Measurements from ENCODE around the gene PRRT3. TPM values are rescaled to one million over a fixed set of nuclear protein-coding genes. Genes with fewer than 3 reads are reported as not detected.

The PRRT3 gene
- total and polyA plus RNA-seq, 9 of the 15 experiments (the other 6 are each of a cell fraction or from before 2014, with no cell fraction given), result 0.06 to 1.9 (median 1.2) TPM

DNA sequence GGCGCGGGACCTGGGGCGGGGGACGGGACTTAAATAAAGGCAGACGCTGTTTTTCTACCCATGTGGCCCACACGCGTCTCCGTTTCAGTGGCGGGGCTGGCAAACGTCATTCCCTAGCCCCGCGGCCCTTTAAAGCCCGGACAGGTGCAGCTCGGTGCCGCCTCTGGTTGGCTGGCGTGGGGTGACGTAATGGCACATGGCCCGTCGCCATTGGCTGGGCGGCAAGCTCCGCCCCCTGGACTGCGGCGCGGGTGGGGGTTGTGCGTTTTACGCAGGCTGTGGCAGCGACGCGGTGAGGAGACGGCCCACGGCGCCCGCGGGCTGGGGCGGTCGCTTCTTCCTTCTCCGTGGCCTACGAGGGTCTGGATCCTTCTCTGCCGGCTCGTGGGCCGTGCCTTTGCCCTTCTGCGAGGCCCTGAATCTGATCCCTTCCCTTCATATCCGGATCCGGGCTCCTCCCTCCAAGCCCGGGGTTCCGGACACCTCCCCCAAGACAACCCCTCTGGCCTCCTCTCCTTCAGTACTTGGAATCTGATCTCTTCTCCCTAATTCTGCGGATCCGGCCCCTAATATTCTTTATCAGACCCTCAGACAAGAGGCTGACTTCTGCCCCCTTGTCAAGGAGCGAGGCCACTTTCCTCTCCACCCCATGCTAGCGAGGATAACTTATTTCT, 18.5 kb downstream of the PRRT3 start, which contains the start of gene CRELD1 (continued):
- TF ChIP-seq, protein P1, sequence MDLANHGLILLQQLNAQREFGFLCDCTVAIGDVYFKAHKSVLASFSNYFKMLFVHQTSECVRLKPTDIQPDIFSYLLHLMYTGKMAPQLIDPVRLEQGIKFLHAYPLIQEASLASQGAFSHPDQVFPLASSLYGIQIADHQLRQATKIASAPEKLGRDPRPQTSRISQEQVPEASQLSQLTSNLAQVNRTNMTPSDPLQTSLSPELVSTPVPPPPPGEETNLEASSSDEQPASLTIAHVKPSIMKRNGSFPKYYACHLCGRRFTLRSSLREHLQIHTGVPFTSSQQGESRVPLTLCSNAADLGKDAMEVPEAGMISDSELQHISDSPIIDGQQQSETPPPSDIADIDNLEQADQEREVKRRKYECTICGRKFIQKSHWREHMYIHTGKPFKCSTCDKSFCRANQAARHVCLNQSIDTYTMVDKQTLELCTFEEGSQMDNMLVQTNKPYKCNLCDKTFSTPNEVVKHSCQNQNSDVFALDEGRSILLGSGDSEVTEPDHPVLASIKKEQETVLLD (IDR thresholded peaks at IDR 0.05), result peak; percentile 51
- TF ChIP-seq GTF2E2 (tag; IDR thresholded peaks at IDR 0.05) (0 out of 2 replicates have a peak, but pooled peaks have one; percentile 6), HMGN3 (IDR thresholded peaks at IDR 0.05; ENCODE audit: borderline replicate concordance, extremely low read depth, insufficient read length, low read depth, low read length) (peak; percentile 82), ZNF589 (CRISPR knock-in tag; IDR thresholded peaks at IDR 0.05; ENCODE audit: low read depth) (peak; percentile 57; the same call in 1 of the 2 replicates), CEBPB (tag; IDR thresholded peaks at IDR 0.05) (peak; percentile 39; the same call in 1 of the 2 replicates), HCFC1 (IDR thresholded peaks at IDR 0.05; ENCODE audit: low read depth, low read length) (peak; percentile 34), FOXK2 (conservative IDR thresholded peaks at IDR 0.05 in 1 of 2, IDR thresholded peaks at IDR 0.05 in 1 of 2; ENCODE audit: low read depth in 2 of 2) (peak; percentile 42 to 49; a peak in 1 of 4 replicates), AFF4 (CRISPR knock-in tag; IDR thresholded peaks at IDR 0.05) (no peak), E2F4 (CRISPR knock-in tag; IDR thresholded peaks at IDR 0.05; ENCODE audit: low read depth) (0 out of 2 replicates have a peak, but pooled peaks have one; percentile 72), TCF7 (IDR thresholded peaks at IDR 0.05; ENCODE audit: borderline replicate concordance) (no peak)
- TF ChIP-seq, protein P2, sequence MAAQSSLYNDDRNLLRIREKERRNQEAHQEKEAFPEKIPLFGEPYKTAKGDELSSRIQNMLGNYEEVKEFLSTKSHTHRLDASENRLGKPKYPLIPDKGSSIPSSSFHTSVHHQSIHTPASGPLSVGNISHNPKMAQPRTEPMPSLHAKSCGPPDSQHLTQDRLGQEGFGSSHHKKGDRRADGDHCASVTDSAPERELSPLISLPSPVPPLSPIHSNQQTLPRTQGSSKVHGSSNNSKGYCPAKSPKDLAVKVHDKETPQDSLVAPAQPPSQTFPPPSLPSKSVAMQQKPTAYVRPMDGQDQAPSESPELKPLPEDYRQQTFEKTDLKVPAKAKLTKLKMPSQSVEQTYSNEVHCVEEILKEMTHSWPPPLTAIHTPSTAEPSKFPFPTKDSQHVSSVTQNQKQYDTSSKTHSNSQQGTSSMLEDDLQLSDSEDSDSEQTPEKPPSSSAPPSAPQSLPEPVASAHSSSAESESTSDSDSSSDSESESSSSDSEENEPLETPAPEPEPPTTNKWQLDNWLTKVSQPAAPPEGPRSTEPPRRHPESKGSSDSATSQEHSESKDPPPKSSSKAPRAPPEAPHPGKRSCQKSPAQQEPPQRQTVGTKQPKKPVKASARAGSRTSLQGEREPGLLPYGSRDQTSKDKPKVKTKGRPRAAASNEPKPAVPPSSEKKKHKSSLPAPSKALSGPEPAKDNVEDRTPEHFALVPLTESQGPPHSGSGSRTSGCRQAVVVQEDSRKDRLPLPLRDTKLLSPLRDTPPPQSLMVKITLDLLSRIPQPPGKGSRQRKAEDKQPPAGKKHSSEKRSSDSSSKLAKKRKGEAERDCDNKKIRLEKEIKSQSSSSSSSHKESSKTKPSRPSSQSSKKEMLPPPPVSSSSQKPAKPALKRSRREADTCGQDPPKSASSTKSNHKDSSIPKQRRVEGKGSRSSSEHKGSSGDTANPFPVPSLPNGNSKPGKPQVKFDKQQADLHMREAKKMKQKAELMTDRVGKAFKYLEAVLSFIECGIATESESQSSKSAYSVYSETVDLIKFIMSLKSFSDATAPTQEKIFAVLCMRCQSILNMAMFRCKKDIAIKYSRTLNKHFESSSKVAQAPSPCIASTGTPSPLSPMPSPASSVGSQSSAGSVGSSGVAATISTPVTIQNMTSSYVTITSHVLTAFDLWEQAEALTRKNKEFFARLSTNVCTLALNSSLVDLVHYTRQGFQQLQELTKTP (IDR thresholded peaks at IDR 0.05; ENCODE audit: low read depth in 1 of 2, partially characterized antibody in 2 of 2), result no peak
- TF ChIP-seq, protein P3, sequence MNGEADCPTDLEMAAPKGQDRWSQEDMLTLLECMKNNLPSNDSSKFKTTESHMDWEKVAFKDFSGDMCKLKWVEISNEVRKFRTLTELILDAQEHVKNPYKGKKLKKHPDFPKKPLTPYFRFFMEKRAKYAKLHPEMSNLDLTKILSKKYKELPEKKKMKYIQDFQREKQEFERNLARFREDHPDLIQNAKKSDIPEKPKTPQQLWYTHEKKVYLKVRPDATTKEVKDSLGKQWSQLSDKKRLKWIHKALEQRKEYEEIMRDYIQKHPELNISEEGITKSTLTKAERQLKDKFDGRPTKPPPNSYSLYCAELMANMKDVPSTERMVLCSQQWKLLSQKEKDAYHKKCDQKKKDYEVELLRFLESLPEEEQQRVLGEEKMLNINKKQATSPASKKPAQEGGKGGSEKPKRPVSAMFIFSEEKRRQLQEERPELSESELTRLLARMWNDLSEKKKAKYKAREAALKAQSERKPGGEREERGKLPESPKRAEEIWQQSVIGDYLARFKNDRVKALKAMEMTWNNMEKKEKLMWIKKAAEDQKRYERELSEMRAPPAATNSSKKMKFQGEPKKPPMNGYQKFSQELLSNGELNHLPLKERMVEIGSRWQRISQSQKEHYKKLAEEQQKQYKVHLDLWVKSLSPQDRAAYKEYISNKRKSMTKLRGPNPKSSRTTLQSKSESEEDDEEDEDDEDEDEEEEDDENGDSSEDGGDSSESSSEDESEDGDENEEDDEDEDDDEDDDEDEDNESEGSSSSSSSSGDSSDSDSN (IDR thresholded peaks at IDR 0.05; ENCODE audit: borderline replicate concordance in 1 of 2, low read depth in 2 of 2, low read length in 2 of 2), result peak in 1 of 2 experiments; percentile 9; a peak in 1 of 4 replicates

Measured in K562 (cell line).